Inflammatory macrophage treated with lipopolysaccharide for 4 hours (primary cell): ENCODE data around the gene CTDSP2.
"Not testable (repeated sequence)": the region's sequence is repeated elsewhere in the genome, so short reads cannot be mapped to it uniquely, and the experiment has no call there.

ENCODE experiments used
- DNase-seq: peaks from one replicate; pipeline ENCODE4 v3.0.0-alpha.2; 2020

The CTDSP2 gene, protein sequence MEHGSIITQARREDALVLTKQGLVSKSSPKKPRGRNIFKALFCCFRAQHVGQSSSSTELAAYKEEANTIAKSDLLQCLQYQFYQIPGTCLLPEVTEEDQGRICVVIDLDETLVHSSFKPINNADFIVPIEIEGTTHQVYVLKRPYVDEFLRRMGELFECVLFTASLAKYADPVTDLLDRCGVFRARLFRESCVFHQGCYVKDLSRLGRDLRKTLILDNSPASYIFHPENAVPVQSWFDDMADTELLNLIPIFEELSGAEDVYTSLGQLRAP

DNA sequence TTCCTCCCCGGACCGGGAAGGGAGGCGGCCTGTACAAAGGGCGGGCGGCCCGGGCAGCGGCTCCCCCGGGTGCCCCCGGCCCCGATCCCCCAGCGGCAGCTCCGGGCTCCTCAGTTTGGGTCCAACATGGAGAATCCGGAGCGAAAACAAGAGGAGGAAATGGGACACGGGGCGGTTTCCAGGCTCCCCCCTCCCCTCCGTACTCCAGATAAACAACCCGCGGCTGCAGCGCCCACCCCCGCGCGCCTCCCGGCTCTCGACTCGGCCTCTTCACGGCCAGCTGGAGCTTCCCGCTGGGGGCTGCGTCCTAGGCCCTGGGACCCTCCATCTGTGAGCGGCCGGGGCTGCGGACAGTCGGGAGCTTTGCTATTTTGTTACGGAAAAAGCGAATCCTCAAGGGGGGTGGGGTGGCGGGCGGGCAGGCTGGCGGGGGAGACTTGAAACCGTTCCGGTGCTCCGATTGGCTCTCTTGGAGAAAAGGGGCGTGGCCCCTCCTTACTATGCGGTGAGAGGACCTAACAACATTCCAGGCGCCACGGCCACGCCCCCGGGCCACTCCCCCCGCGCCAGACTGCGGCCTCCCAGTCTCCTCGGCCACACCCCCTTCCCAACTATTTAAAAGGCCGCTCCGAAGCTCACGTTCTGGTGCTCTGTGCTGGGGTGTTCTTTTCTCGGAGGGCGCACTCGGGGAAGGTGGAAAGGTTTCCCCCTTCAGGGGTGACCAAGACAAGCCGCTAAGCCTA lies at the start of gene CTDSP2:
CTDSP2 (minus strand) TSS at position 153 of the 743 bp plus-strand sequence. CDS start 294 bp downstream, outside the sequence.
- DNase-seq, result peak; percentile 99

DNA sequence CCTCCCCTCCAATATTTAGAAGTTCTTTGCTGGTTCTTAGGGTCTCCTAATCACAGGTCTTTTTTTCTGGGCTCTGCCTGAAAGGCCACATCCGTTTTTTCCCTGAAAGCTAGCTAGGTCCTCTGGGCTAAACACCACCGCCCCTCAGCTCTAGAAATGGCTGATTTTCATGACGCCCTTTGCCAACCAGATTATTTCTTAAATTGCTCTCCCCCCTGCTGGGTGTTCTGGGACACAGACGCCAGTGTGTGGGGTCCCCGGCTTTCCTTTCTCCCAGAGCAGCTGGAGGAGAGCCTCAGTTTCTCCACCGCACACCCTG lies 49.5 kb upstream of the CTDSP2 start:
- no peak for DNase-seq

DNA sequence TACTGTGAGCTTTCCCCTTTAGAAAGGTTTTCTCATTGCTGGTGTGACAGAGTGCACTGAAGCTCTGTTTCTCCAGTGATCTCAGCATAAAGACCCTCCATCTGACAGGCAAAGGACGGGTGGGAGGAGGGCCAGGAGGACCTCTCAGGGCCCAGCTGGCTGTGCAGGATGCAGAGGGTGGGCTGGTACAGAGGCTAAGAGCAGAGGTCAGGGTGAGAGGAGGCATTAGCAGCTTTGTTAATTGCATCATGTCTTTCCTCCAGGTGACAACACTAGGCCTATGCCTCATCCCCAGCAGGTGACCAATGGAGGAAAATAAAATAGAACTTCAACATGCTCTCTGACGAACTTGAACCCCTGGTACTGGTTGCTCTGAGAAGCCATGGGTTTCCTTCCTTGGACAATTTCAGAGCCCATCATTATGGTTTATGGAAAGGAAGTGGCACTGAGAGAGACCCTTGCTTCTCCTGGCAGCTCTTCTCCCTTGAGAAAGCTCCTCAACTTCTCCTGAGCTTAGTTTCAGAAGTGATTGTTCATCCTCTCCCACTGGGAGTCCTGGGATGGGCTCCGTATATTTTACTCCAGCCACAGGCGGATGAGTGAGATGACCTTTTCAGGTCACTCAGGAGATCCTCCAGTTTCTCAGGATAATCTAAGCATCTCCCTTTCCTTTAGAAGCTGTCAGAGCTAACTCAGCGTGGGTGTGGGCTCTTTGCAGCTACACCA lies 49.0 kb upstream of the CTDSP2 start:
- no peak for DNase-seq

DNA sequence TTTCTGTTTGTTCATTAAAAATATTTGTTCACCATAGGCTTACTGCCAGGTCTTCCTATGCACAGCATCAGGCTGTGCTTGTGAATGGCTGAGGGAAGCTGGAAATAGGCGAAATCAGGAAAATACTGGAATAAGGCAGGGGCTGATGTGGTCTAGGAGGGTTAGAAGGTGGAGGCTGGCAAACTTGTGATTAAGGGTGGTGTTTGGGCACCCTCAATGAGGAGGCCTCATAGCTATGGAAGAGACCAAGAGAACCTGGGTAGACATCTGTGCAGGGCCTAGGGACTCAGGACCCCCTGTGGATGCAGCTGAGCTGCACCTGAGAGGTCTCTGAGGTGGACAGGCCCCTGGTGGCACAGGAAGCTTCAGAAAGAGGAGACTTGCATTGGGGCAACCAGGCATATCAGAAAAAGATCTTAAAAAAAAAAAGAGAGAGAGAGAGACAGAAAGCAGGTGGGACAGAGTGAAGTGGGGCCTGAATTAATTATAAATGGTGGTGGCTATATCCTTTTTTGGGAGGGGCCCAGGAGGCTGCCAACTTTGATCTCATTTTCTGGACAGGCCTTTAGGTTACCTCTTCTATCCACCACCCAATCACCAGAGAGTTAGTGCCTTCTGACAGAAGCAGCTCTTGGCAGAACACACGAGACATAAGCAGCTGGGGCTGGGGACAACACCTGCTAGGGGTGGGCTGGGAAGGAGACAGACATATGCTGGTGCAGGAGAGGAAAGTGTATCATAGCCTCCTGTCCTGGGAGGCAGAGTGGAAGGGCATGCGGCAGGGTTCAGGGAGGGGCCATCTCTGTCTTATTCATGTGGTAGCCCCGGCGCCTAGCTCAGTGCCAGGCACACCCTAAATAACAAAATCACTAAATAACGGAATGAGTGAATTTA lies 48.1 kb upstream of the CTDSP2 start:
- DNase-seq, result no peak

DNA sequence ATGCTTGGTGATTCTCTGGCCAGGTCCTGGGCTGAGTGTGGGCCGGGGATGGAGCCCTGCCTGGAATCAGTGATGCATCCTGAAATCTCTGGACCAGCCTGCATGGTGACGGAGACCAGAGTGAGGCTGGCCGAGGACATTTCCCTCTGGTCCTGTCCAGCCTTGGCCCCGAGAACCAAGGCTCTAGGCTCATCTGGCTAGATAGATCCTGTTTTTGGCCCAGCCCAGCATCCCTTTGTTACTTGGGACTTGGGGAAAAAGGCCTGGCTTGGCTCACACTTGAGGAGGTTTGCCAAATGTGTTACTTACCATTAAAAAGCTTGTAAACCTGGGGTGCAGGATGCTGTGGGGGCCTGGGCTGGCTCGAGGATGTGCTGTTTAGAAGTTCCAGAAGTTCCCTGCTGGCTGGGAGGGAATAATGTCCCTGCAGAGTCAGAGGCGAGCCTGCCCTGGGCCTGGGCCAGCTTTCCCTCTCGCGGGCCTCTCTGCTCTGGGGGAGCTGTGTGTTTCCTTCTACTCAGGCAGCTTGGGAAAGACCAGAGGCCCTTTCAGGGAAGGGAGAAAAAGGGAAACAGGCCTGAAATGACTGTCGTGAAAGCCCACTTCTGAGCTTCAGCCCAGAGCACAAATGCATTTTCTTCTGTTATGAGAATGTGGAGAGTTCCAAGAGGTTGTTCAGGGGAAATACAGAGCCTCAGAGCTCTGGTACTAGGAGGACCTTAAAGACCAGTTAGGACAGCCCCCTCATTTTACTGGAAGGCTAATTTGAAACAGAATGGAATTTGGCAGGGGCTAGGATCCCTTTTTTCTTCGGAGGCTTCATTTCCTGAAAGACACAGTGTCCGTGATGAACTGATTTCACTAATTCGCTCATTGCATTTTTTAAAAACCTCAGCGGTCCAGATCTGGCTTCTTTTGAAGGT lies 47.2 kb upstream of the CTDSP2 start:
- DNase-seq, result peak; percentile 78

DNA sequence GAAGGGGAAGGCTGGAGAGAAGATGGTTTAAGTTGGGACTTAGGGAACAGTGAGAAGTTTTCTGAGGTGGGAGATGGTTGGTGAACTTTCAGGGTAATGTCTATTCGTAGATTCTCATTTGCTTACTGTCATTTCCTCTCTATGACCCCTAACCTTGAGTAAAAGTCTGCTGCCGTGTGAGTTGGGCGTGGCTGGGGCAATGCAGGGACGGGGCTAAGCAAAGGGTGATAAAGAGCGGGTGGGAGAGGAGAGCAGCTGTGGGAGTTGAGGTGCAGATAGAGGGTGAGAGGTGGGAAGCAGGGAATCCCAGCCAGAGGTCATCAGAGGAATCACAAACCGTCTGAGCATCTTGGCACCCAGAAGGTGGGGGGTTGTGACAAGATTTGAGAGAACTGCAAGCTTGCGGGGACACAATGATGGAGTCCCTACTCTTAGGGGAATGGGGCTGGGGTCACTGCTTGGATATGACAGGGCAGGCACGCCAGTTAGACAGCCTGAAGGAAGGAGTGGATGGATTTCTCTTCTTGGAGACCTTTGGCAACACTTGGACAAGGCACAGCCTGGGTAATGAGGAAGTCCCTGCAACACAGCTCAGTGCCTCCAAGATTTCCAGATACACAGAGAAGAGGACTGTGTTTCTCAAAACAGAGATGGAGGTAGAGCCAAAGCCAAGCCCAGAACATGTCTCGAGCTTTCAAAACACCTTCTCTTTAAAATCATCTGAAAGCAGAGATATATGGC lies 45.9 kb upstream of the CTDSP2 start:
- DNase-seq, result peak; percentile 23

DNA sequence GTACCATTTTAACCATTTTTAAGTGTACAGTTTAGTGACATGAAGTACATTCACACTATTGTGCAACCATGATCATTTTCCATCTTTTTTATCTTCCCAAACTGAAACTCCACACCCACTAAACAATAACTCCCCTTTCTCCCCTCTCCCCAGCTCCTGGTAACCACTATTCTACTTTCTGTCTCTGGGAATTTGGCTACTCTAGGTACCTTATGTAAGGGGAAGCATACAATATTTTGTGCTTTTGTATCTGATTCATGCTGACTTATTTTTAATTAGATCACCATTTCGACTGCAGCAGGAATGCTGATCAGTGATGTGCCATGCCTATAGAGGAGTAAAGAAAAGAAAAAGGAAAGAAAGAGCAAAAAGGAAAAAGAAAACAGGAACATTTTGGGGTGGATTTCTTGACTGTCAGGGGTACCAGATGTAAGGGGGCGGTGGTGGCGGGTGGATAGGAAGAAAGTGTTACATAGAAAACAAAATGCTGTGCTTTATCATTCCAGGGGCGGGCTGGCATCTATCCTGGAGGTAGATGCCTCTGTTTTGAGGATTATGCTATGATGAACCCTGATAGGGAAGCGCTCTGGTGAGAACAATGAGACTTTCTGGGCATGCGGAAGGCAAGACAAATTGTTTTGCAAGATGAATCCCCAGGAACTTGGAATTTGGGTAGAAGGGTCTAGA lies 45.2 kb upstream of the CTDSP2 start:
- DNase-seq, result no peak

DNA sequence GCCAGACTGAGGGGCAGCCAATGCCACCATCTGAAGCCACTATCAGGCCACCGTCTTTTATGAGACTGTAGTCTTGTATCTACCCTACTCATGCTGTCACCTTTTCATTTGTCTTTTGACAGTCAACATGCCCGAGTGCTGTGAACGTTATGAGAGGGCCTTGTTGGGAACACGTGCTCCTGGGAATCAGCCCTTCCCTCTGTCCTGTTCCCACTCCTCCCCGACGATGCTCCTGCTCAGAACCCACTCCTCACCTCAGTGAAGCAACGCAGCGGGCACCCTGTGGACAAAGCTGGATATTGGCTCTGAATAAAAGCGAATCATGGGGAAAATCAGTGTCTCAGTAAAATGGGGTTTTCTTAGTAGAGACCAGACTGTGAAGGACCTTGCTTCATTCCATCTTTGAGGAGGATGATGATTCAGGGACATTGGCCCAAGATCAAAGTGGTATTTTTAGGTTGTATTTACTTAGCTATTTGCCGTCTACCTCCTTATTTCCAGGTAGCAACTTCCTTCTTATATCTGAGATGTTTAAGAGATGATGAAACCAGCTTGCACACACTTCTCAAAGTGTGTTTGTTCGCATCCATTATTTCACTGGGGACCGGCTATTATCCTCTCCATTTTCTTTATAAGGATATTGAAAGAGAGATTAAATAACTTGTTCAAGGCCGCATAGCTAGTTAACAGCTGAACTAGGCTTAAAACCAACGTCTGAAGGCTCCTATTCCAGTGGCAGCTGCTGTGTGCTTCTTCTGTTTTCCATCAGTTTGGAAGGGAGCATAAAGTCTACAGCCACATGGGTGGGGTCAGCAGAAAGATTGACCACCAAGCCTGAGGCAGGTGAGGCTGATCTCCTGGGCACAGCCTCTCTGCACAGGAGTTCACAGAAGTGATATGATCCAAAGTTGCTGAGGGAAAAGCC lies 43.9 kb upstream of the CTDSP2 start:
- no peak for DNase-seq

DNA sequence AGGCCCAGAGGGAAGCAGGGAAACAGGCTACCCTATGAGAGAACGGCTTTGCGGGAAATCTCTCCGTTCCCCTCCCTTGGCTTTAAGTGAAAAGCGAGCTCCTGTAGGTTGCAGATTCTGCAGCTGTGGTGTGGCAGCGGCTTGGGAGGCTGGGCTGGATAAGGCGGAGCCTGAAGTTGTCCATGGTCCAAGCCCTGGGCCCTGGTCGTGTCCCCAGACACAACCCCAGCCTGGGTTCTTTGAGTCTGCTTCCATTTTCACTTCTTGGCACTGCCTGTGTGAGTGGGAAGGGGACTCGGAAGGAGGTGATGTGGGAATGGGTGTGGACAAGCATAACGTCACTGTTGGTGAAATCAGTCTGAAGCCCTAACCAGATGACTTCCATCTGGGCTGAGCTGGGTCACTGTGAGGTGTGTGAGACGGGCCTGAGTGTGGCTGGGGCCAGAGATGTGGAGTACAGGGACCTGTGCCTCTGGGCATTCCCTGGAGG lies 43.0 kb upstream of the CTDSP2 start:
- DNase-seq, result peak; percentile 16

DNA sequence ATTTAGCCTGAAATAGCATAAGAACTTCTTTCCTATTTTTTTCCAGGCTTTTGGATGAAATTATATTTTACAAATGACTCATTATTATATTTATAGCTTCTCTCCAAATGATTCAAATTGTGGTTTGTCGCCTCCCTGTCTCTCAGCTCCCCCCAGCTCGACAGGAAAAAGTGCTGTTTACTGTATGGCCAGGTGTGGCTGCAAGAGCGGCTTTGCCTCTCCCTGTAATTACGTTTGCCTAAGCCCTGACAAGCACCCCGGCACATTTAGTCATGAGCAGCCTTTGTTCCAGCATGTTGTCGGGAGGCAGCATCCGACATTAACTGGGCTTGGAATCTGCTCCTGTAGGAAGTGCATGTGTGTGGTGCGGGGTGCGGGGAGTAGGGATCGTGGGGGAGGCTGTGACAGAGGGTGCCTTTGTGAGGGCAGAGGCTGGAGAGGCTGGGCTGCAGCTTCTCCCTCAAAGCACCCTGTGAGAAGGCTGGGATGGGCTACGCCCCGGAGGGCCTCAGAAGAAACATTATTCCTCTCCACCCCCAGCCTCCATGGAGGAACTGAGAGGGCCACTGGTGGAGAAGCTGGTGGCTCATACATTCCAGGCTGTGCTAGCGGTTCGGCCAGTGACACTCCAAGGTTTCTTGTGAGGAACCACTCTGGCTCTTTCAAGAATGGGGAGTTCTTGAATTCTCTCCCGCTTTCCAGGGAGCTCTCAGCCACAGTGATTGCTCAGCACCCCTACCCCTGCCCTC lies 42.1 kb upstream of the CTDSP2 start:
- peak; percentile 13 for DNase-seq

DNA sequence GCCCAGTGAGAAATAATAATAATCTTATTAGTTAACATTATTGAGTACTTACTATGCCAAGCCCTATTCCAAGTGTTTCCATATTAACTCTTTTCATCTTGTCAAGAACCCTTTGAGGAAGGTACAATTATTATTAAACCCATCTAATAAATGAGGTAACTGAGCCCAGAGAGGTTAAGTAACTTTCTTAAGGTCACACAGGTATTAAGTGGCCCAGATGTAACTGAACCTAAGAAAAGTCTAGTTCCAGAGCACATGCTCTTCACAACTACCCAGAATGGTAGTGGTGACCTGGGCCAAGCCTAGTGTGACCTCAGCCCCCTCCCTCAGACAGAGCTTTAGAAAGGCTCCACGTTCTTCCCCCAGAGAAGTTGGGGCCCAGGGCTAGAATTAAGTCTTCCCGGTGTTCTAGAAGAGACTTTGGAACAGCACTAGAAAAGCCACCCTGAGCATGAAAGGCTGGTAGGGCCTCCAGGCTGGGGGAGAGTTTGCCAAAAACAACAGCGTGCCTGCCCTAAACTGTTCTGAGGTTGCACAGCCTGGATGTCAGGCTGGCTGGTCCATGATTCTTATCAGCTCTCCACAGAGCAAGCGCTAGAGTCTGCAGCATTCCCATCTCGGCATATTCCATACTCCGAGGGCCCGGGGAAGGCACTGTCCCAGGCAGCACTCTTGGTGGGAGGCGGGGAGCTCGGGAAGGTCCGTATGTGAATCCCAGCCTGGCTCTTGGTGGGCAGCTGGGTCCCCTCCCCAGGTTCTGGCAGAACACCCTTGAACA lies 41.3 kb upstream of the CTDSP2 start:
- no peak for DNase-seq

DNA sequence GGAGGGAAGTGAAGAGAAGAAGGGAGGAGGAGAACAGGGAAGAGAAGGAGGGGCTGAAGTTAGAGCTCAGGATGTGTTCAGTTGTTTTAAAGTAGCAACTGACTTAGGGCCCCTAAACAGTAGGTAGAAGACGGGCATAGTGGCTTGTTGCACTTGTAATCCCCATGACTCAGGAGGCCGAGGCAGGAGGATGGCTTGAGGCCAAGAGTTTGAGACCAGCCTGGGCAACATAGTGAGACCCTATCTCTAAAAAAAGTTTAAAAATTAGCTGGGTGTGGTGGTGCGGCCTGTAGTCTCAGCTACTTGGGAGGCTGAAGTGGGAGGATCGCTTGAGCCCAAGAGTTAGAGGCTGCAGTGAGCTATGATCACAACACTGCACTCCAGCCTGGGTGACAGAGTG lies 40.4 kb upstream of the CTDSP2 start:
- not testable (repeated sequence) for DNase-seq

DNA sequence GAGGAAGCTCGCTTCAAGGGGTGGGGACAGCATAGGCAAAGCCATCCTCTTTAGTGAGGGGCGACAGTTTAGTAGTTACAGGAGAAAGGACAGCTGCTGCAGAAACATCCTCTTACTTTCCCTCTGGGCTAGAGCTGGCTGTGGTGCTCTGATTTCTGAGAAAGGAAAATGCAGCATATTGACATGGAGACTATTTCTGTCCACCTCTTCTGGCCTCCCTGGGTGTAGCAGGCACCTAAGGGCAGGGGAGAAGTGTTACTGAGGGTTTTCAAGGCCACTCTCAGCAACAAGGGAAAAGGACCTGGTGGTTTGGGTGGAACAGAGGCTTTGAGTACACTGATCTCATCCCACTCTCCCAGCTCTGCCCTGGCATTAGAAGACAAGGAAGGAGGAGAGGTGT lies 40.0 kb upstream of the CTDSP2 start:
- no peak for DNase-seq

DNA sequence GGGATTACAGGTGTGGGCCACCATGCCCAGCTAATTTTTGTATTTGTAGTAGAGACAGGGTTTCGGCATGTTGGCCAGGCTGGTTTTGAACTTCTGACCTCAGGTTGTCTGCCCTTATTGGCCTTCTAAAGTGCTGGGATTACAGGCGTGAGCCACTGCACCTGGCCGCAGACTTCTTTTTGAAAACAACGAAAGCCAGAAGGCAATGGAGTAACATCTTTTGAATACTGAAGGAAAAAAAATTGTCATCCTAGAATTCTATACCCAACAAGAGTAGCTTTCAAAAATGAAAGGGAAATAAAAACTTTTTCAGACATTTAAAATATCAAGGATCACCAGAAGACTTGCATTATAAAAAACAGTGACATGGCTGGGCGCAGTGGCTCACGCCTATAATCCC lies 38.7 kb upstream of the CTDSP2 start:
- no peak for DNase-seq

DNA sequence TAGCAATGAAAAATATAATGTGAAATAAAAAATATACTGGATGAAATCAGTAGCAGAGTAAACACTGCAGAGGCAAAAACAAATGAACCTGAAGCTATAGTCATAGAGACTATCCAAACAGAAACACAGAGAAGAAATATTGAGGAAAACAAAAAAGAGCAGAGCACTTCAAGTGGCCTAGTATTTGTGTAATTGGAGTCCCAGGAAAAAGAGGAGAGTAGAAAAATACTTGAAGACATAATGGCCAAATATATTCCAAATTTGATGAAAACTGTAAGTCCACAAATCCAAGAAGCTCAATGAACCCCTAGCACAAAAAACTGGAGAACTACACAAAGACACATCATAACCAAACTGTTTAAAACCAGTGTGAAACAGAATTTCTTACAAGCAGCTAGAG lies 37.2 kb upstream of the CTDSP2 start:
- no peak for DNase-seq

DNA sequence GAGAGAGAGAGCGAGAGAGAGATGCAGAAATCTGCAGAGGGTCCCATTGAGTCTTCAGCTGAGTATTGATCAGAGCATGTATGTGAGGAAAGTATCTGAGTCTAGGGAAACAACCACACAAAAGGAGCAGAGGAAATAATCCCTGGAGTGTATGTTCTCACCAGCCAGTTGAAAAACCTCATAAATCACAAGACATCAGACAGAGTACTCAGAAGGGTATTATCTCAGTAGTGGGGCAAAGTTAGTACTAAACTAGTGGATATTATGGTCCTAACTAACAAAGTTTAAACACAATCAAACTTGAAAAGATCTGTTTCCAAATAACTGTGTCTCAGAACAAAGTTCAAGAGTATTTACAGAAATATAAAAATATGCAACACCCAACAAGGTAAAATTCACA lies 36.5 kb upstream of the CTDSP2 start:
- DNase-seq, result no peak

DNA sequence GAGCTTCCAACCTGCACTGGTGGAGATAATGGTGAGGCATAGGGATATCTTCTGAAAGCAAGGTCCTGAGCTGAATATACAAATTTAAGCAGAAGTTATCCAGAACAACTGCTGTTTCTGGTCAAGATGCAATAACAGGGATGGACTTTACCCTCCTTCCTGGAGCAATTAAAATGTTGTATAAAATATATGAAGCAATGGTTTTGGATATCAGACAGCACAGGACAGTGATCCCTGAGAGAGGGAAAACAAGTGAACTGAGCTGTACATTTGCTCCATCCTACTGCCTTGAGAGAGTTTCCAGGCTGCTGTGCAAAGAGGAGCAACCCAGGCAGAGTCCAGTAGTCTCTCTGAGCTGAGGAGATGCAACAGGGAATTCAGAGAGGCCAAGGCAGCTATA lies 36.0 kb upstream of the CTDSP2 start:
- DNase-seq, result no peak

DNA sequence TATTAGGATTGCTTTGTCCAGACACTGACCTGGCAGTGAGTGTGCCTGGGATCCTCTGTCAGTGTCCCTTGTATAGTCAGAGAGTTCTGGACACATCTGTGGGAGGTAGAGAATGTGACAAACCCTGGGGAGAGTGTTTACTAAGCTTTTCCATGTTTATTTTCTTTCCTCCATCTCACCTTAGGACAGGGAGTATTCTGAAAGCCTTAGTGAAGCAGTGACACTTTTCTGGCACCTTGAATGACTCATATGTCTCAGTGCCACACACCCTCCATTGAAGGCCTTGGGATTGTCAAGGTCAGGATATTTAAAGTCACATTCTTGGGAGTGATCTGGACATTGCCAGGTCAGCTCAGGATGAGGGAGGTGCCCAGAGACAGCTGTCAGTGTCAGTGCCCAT lies 34.9 kb upstream of the CTDSP2 start:
- DNase-seq, result no peak
